Cerebellar nuclear complex (tissue), 1 donor: ENCODE results near the gene FGG.
"Not testable (repeated sequence)": the region's sequence is repeated elsewhere in the genome, so short reads cannot be mapped to it uniquely, and the experiment has no call there.

Source experiments
- DNase-seq, 2 experiments: peaks; one replicate each; lab custom pipeline; 2025; lab: John Stamatoyannopoulos, UW

The FGG gene

DNA sequence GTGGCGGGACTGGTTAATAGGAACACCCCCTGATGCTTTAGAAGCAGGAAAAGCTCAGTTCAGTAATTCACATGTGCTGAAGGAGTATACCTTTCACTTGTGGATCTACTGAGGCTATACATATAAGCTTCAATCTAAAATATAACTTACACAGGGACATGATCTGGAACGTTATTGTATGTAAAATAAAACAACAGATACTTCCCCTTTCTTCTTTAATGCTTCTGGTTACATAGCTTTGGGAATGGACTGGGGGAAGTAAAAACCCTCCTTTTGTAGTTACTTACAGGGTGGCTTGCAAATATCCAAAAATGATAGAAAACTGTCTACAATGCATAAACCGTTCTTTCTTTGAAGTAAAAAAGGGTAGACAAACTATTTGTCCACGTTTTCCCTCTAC, 1.9 kb downstream of the FGG start:
- DNase-seq, result no peak

DNA sequence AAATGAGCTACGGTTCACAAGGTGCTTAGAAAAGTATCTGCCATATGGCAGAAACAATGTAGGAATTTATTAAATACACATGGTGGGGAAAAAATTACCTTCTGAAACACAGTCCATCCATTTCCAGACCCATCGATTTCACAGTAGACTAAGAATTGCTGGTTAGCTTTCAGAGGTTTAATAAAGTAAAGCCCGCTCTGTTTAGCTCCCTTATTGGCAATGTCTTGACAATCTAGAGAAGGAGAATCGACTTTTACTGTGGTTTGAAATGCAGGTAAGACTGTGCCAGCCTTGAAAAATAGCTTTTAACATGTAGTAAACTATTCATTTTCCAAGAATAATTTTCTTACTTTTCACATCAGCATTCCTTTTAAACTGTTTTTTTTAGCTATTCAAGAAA, 2.9 kb downstream of the FGG start:
- DNase-seq, result no peak

DNA sequence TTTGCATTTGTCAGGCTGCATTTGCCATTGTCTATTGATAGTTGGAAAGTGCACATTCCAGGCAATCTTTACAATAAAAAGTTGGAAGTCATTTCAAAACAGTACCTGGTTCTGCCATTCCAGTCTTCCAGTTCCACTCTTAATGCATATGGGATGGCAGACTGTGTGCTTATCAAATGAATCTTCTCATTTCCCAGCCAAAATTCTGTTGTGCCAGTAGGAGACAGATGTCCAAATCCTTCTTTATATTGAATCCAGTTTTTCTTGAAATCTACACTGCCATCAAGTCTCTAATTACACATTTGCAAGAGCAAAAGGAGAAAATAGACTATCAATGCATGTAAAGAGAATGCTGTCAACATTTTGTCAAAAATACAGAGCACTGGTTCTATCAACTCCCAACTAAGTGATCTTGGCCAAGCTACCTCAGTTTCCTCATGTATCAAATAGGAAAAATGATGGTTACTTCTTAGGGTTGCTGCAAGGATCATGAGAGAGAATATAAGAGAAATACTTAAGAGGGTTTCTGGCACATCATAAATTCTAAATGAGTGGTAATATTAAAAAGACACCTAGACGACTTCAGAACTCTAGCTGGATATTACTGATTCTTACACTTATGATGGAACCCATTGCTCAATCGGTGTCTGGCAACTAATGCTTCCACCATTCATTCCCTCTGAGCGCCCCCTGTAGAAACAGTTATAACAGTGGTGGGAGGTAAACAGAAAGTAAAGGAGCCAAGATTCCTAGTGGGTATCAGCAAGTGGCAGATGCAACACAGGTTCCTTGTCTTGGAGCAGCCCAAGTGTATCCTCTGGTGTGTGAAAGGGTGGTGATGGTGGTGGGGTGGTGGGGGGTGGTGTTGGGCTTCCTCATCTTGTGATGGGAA, 3.8 kb downstream of the FGG start:
- DNase-seq, result no peak

- no peak for DNase-seq
Measured at GRCh38 chr4:154606728-154607723, 5.4 kb downstream of the FGG start.

DNA sequence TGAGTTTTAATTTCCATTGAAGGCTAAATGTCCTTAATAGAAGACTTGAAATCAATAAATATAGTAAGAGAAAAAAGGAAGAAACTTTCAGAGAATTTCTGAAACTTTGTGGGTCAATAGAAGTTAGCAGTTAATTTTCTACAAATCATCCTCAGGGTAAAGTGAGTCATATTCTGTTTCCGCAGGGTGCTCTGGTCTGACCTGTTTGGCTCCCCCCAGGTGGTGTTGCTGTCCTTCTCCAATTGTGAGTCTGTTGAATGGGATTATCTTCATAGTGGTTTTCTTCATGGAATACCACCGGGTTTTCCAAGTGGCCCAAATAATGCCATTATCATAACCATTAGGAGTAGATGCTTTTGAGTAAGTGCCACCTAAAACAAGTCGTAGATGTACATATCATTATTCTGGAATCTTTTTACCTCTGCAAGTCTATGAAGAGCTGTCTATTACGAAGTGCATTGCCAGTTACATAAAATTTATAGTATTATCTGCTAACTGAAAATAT, 7.7 kb downstream of the FGG start:
- DNase-seq, result no peak

GRCh38 chr4:154603033-154603943, 9.2 kb downstream of the FGG start:
- DNase-seq, result no peak

GRCh38 chr4:154602404-154603020, 9.9 kb downstream of the FGG start:
- DNase-seq, result no peak

DNA sequence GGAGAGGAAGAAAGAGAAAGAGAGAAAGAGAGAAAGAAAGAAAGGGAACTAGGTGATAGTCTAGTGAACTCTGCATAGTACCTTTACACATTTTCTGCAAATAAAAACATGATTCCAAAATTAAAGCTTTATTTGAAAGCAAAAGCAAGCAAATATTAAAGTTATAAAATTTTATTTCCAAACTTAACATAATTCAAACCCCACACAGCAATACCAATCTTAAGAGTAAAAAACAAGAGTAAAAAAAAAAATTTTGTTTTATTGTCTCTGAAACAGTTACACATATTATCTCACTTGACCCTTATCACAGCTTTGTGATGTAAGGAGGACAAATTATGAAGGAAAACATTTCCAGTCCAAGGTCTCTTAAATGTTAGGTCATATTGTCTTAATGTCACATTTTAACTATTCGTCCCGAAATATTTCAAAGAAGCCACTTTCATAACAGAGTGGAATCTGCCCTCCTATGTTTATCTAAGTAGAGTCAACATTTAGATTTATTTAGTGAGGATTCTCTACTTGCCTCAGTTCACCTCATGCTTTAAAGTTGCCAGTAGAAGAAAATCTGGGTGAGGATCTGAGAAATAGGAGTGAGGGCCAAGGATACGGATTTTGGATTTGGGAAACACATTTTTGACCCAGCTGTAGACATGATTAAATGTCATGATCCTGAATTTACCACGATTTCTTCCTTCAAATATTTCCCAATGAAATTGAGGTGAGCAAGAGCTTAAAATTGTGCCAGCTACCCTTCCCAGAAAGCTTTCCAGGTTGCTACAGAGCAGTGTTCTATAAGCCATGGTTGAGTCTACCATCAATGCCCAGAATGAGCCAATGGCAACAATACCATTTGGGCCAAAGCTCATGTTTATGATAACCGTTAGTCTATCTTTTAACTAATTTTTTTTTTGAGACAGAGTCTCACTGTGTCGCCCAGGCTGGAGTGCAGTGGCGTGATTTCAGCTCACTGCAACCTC, 14.4 kb downstream of the FGG start:
- no peak for DNase-seq

DNA sequence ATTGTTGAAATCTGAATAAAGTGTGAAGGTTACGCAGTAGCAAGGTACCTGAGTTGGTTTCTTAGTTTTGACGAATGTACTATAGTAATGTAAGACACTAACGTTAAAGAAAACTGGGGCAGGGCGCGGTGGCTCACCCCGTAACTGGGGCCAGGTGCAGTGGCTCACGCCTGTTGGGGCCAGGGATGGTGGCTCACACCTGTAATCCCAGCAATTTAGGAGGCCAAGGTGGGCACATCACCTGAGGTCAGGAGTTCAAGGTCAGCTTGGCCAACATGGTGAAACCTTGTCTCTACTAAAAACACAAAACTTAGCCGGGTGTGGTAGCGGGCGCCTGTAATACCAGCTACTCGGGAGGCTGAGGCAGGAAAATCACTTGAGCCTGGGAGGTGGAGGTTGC, 15.2 kb downstream of the FGG start:
- DNase-seq, result not testable (repeated sequence)

GRCh38 chr4:154595807-154596206, 16.6 kb downstream of the FGG start:
- no peak for DNase-seq

GRCh38 chr4:154594343-154594742, 18.1 kb downstream of the FGG start:
- DNase-seq, result not testable (repeated sequence)

DNA sequence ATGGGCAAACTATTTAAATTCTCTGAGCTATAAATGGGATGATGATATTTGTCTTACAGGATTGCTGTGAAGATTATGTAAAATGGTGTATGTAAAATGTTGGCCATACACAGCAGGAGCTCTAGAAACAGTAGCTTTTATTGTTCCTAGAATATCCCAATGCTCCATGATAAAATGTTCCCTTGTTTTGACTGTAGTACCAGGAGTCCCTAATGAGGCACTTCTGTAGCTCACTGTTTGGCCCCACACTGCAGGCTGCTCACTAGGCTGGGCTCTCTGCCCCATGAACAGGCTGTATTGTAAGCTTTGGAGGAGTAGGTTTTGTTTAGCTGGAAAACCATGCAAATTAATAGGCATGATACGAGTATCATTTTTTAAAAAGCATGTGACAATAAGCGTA, 18.6 kb downstream of the FGG start:
- no peak for DNase-seq

DNA sequence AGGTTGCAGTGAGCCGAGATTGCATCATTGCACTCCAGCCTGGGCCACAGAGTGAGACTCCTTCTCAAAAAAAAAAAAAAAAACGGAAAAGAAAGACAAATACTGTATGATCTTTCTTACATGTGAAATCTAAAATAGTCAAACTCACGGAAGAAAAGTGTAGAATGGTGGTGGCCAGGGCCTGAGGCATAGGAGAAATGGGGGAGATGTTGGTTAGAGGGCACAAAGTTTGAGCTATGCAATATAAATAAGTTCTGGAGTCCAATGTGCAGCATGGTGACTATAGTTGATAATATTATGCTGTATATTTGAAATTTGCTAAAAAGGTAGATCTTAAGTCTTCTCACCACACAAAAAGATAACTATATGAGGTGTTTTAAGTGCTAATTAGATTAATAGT, 20.6 kb downstream of the FGG start:
- no peak for DNase-seq

DNA sequence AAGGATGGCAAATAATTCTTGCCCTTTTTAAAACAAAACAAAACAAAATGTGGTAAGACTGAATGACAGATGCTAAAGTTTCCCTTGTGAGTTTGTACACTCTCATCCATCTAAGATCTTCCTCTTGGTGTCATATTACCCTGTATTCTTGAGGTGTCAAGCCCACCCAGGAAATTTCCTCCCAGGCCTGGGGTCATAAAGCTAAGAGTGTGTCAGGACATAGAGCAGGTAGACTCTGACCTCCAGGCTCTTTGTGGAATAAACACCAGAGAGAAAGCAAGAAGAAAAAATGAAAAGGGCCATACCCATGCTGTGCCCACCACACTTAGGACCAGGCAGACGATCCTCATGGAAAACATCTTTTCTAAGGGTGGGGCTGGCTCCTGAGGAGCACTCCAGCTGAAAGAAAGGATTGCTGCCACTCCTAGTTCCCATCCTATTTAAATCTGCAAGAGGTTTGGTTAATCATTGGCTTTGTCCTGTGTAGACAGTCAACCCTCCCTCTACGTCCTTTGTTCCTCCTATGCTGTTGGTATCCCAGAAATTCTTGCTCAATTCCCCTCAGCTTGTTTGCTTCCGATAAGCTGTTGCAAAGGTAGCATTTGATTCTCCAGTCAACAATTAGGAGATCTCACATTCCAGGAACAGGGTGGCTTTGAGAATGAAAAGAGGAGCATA, 22.0 kb downstream of the FGG start, which contains the start of gene FGA:
Gene FGA (minus strand): TSS at position 414 of the 678 bp plus-strand sequence. CDS start 55 bp downstream, at position 359.
- no peak for DNase-seq

- no peak for DNase-seq
Measured at GRCh38 chr4:154589296-154590197, 22.9 kb downstream of the FGG start.

- no peak for DNase-seq
Measured at GRCh38 chr4:154588198-154588597, 24.3 kb downstream of the FGG start.

GRCh38 chr4:154586296-154587033, 26.0 kb downstream of the FGG start:
- no peak for DNase-seq
